B cell (primary cell): ENCODE data around the gene MAG. TPM values are rescaled to one million over a fixed set of nuclear protein-coding genes. Genes with fewer than 3 reads are reported as not detected.

Experiments
- ATAC-seq: fragments of 200-7000 bp; cut with Tn5 transposase; one replicate; pipeline ENCODE4 v1.10.0; 2021; ENCODE audit warnings: low read depth, mild to moderate bottlenecking, moderate number of reproducible peaks, moderate library complexity
- CTCF ChIA-PET: fragments of 350-600 bp; sonication (Branson Sonifier 250); formaldehyde crosslinking; loops from one replicate; lab custom pipeline; 2021; ENCODE audit warnings: antibody characterized with exemption, inconsistent platforms; lab: Charles Lee
- POLR2A ChIA-PET: fragments of 350-600 bp; sonication (Branson Sonifier 250); formaldehyde crosslinking; loops from one replicate; lab custom pipeline; 2021; ENCODE audit warnings: antibody characterized with exemption; lab: Charles Lee
- DNase-seq: peaks from one replicate; pipeline ENCODE4 v3.0.0; 2013
- H2AFZ ChIP-seq: 2 replicates; pipeline ENCODE4 v1.6.1; 2012; ENCODE audit warnings: mild to moderate bottlenecking, low read depth, low read length; ENCODE audit not compliant: insufficient read depth, poor library complexity, severe bottlenecking
- H3K27ac ChIP-seq, 2 donors: 1 replicate in 1 of 2; 2 replicates in 1 of 2; pipeline ENCODE4 v1.5.1; 2012 to 2013; ENCODE audit warnings: low read length in 2 of 2, mild to moderate bottlenecking in 2 of 2, moderate library complexity in 1 of 2
- H3K27me3 ChIP-seq, 4 experiments: fragments of 200-600 bp in 1 of 4; sonication (generic) in 1 of 4; replicated peaks in 1 of 4; 1 replicate in 2 of 4; 2 replicates in 2 of 4; pipeline versions ENCODE4 v1.6.1 to v1.7.0; 2013 to 2016; ENCODE audit warnings: low read length in 3 of 4, mild to moderate bottlenecking in 2 of 4, mixed read lengths in 1 of 4, moderate library complexity in 1 of 4; ENCODE audit not compliant: insufficient read depth in 4 of 4, control insufficient read depth in 3 of 4; ENCODE audit errors: control extremely low read depth in 1 of 4
- H3K36me3 ChIP-seq, 2 experiments: replicated peaks in 1 of 2; 1 replicate in 1 of 2; 2 replicates in 1 of 2; pipeline versions ENCODE4 v1.6.1 to v1.7.1; 2013; ENCODE audit warnings: low read length in 1 of 2; ENCODE audit not compliant: insufficient read depth in 2 of 2, control insufficient read depth in 1 of 2; ENCODE audit errors: control extremely low read depth in 1 of 2, extremely low read depth in 1 of 2
- H3K4me1 ChIP-seq, 2 donors: fragments of 200-600 bp in 1 of 2; sonication (generic) in 1 of 2; 1 replicate in 1 of 2; 2 replicates in 1 of 2; pipeline versions ENCODE4 v1.5.1 to v1.6.1; 2013 to 2017; ENCODE audit warnings: low read length in 2 of 2; ENCODE audit not compliant: control insufficient read depth in 2 of 2, insufficient read depth in 2 of 2
- H3K4me2 ChIP-seq: replicated peaks from 2 replicates; pipeline ENCODE3; 2012; ENCODE audit warnings: mild to moderate bottlenecking, low read depth, low read length; ENCODE audit not compliant: poor library complexity, severe bottlenecking
- H3K4me3 ChIP-seq, 5 experiments: fragments of 200-600 bp in 1 of 5; sonication (generic) in 1 of 5; 1 replicate in 3 of 5; 2 replicates in 2 of 5; pipeline versions ENCODE4 v1.5.1 to v1.7.0; 2011 to 2016; ENCODE audit warnings: low read length in 4 of 5, mild to moderate bottlenecking in 4 of 5, low read depth in 2 of 5, control low read depth in 1 of 5, moderate library complexity in 1 of 5; ENCODE audit not compliant: insufficient read depth in 1 of 5; ENCODE audit errors: control extremely low read depth in 1 of 5, extremely low read depth in 1 of 5
- H3K79me2 ChIP-seq: fragments of 200-600 bp; sonication (generic); one replicate; pipeline ENCODE4 v1.6.0; 2016; ENCODE audit warnings: low read length; ENCODE audit not compliant: control insufficient read depth, insufficient read depth
- H3K9ac ChIP-seq: fragments of 200-600 bp; sonication (generic); 2 replicates; pipeline ENCODE4 v1.6.1; 2017; ENCODE audit warnings: mild to moderate bottlenecking, low read length, moderate library complexity
- H3K9me3 ChIP-seq, 3 donors: one replicate each; pipeline versions ENCODE4 v1.6.1 to v1.7.1; 2013; ENCODE audit warnings: low read length in 2 of 3; ENCODE audit not compliant: control insufficient read depth in 2 of 3, insufficient read depth in 1 of 3; ENCODE audit errors: control extremely low read depth in 1 of 3
- H4K20me1 ChIP-seq: 2 replicates; pipeline ENCODE4 v1.6.0; 2012; ENCODE audit warnings: mild to moderate bottlenecking, low read length; ENCODE audit not compliant: insufficient read depth, control insufficient read depth, poor library complexity, severe bottlenecking
- H3K27ac Mint-ChIP-seq: one replicate; pipeline ENCODE4 v1.8.0; 2021; ENCODE audit warnings: mixed read lengths
- H3K27me3 Mint-ChIP-seq: one replicate; pipeline ENCODE4 v1.8.0; 2021; ENCODE audit warnings: mixed read lengths
- H3K4me1 Mint-ChIP-seq: one replicate; pipeline ENCODE4 v1.8.0; 2021; ENCODE audit warnings: mixed read lengths
- H3K4me3 Mint-ChIP-seq: one replicate; pipeline ENCODE4 v1.8.0; 2021; ENCODE audit warnings: mixed read lengths
- H3K9me3 Mint-ChIP-seq: one replicate; pipeline ENCODE4 v1.8.0; 2022; ENCODE audit warnings: mixed read lengths; ENCODE audit not compliant: insufficient read depth
- EZH2 ChIP-seq: IDR thresholded peaks from 2 replicates; pipeline ENCODE4 v1.6.1; 2012; ENCODE audit warnings: borderline replicate concordance, low read depth, mild to moderate bottlenecking, moderate library complexity, low read length; ENCODE audit not compliant: insufficient read depth, poor library complexity, severe bottlenecking
- WGBS: methylation state at CpG from one replicate; pipeline ENCODE4 v1.1.5; 2013; ENCODE audit warnings: missing lambda C conversion rate; ENCODE audit not compliant: insufficient coverage; 5-methylcytosine and 5-hydroxymethylcytosine counted together
- intact Hi-C: fragments of 100-400 bp; cut with micrococcal nuclease; formaldehyde crosslinking; loops from one replicate; pipeline ENCODE4 v1.10.0; 2022
- polyA plus RNA-seq: library from polyadenylated mRNA; depleted of rRNA; stranded (reverse); fragments of >200 nt; gene quantifications from 2 replicates; pipeline ENCODE4 v1.2.3, GENCODE V29; 2012
- total RNA-seq, 2 donors: library from RNA; stranded (reverse); fragments of 120-200 nt in 1 of 2; gene quantifications; 1 replicate in 1 of 2; 2 replicates in 1 of 2; pipeline versions ENCODE4 v1.2.3 to v1.2.4, GENCODE V29; 2013 to 2022
- TF ChIP-seq, protein P1 (sequence below): fragments of 200-600 bp; IDR thresholded peaks from one replicate; pipeline ENCODE4 v1.8.0; 2022; ENCODE audit warnings: antibody characterized with exemption, mild to moderate bottlenecking

The MAG gene
- total and polyA plus RNA-seq, 2 donors (not counting 1 experiment from before 2014, with no cell fraction given): 0.12 to 0.58 TPM

DNA sequence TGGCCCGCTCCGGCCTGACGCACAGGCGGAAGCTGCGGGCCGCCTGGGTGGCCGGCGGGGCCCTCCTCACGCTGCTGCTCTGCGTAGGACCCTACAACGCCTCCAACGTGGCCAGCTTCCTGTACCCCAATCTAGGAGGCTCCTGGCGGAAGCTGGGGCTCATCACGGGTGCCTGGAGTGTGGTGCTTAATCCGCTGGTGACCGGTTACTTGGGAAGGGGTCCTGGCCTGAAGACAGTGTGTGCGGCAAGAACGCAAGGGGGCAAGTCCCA is 60.2 kb downstream of the MAG start:
- peaks cover 40% of the 10 kb centered on the region for H3K4me1 Mint-ChIP-seq
- no peak overlapping the region for H3K9ac ChIP-seq
- H3K4me3 Mint-ChIP-seq: no peak overlapping the region
- H3K27ac ChIP-seq: no peak overlapping the region
- no peaks in the 10 kb centered on the region for H3K79me2 ChIP-seq
- no peak for DNase-seq
- H3K4me2 ChIP-seq: peak overlapping the region; percentile 62
- H3K27me3 Mint-ChIP-seq: peaks cover 4% of the 10 kb centered on the region
- no peak for TF ChIP-seq EZH2
- TF ChIP-seq, protein P1, sequence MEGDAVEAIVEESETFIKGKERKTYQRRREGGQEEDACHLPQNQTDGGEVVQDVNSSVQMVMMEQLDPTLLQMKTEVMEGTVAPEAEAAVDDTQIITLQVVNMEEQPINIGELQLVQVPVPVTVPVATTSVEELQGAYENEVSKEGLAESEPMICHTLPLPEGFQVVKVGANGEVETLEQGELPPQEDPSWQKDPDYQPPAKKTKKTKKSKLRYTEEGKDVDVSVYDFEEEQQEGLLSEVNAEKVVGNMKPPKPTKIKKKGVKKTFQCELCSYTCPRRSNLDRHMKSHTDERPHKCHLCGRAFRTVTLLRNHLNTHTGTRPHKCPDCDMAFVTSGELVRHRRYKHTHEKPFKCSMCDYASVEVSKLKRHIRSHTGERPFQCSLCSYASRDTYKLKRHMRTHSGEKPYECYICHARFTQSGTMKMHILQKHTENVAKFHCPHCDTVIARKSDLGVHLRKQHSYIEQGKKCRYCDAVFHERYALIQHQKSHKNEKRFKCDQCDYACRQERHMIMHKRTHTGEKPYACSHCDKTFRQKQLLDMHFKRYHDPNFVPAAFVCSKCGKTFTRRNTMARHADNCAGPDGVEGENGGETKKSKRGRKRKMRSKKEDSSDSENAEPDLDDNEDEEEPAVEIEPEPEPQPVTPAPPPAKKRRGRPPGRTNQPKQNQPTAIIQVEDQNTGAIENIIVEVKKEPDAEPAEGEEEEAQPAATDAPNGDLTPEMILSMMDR: no peak
- no peak overlapping the region for H3K27ac Mint-ChIP-seq
- H3K36me3 ChIP-seq: peaks cover 0 to 2% of the 10 kb centered on the region in 2 experiments
- ChIA-PET CTCF (interaction anchor here (0.8 to 13.5 kb wide), 22 partner anchors 12 to 158 kb away, joined by 3 to 234 read pairs (median 6); partner anchors contain the start of gene FFAR2), POLR2A (interaction anchor here (0.6 to 1.0 kb wide), 2 partner anchors 16 to 143 kb away, joined by 3 read pairs; no protein-coding TSS in a partner anchor)
- ATAC-seq: no peak
- intact Hi-C loops: loop anchor here (1.0 to 2.0 kb wide), 3 partner anchors 45 to 143 kb away; no protein-coding TSS in a partner anchor
- WGBS: 90% methylated on average over 18 of the region's 18 CpGs
- H3K4me3 ChIP-seq: no peak overlapping the region
- H2AFZ ChIP-seq: no peak overlapping the region
- no peaks in the 10 kb centered on the region for H3K9me3 Mint-ChIP-seq
- peaks cover 36 to 49% of the 10 kb centered on the region in 2 donors for H3K4me1 ChIP-seq
- no peaks in the 10 kb centered on the region for H3K27me3 ChIP-seq
- peaks cover 0 to 10% (median 0%) of the 10 kb centered on the region in 3 donors for H3K9me3 ChIP-seq
- H4K20me1 ChIP-seq: no peaks in the 10 kb centered on the region

DNA sequence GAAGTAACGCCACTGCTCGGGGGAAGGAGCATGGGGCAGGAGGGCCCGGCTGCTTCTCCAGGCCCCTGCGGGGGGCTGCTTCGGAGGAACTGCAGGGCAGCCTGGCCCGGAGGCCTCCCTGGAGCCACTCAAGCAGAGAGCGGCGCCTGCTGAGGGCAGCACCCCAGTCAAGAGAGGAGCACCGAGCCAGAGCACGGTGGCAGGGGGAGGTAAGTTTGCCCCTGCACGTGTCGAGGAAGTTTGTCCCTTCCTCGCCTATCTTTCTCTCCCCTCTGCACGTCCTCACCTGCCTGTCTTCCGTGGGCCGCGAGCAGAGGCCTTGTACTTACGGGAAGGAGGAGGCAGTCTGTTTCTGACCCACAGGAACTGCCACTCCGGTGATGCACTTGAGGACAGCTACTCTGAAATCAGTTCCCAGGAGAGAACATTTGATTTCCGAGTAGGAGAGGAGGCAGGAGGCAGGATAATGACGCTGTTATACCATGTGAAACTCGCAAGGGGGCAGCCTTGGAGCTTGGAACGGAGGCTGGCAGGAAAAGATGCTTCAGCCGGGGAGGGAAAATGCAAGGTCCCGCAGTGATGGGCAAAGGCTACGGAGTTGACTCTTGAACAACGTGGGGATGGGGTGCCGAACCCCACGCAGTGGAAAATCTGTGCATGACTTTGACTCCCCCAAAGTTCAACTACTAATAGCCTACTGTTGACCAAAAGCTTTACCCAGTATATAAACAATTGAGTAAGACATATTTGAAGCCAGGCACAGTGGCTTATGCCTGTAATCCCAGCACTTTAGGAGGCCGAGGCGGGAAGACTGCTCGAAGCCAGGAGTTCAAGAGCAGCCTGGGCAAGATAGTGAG is 60.7 kb downstream of the MAG start:
- Histone ChIP-seq H3K9me3 (peaks cover 0 to 10% (median 0%) of the 10 kb centered on the region in 3 donors), H3K9ac (no peak overlapping the region), H2AFZ (no peak overlapping the region), H3K4me3 (no peak overlapping the region), H4K20me1 (no peaks in the 10 kb centered on the region), H3K27me3 (no peaks in the 10 kb centered on the region), H3K36me3 (no peaks in the 10 kb centered on the region), H3K4me2 (peak overlapping the region; percentile 62), H3K27ac (no peak overlapping the region), H3K4me1 (peaks cover 31 to 44% of the 10 kb centered on the region in 2 donors), H3K79me2 (no peaks in the 10 kb centered on the region)
- WGBS: 41% methylated on average over 22 of the region's 32 CpGs
- ChIA-PET POLR2A (interaction anchor here (0.6 to 2.0 kb wide), 5 partner anchors 17 to 143 kb away, joined by 3 to 6 read pairs (median 3); no protein-coding TSS in a partner anchor), CTCF (interaction anchor here (0.6 to 13.5 kb wide), 41 partner anchors 11 to 309 kb away, joined by 3 to 234 read pairs (median 5); partner anchors contain the start of genes FFAR2, FXYD5 and FXYD7)
- H3K27ac Mint-ChIP-seq: peak overlapping the region; percentile 39
- TF ChIP-seq, protein P1: peak; percentile 82
- no peak for TF ChIP-seq EZH2
- peaks cover 35% of the 10 kb centered on the region for H3K4me1 Mint-ChIP-seq
- intact Hi-C loops: loop anchor here (1.0 to 2.0 kb wide), 3 partner anchors 46 to 143 kb away; no protein-coding TSS in a partner anchor
- peaks cover 9% of the 10 kb centered on the region for H3K27me3 Mint-ChIP-seq
- ATAC-seq (peak; percentile 66), DNase-seq (peak; percentile 86)
- no peak overlapping the region for H3K4me3 Mint-ChIP-seq
- H3K9me3 Mint-ChIP-seq: no peaks in the 10 kb centered on the region
